IMR-90 (cell line): ENCODE results near the gene INTS11. TPM values are rescaled to one million over a fixed set of nuclear protein-coding genes. Genes with fewer than 3 reads are reported as not detected.

Source experiments
- ATAC-seq: fragments of 200-7000 bp; cut with Tn5 transposase; 2 replicates; pipeline ENCODE4 v1.9.1; 2020; ENCODE audit warnings: low read depth, mild to moderate bottlenecking, moderate library complexity
- BruUV-seq: library from RNA; stranded (reverse); fragments of 400-500 nt; replicated peaks from 2 replicates; lab custom pipeline; 2021; lab: Mats Ljungman, UMichigan
- CTCF ChIA-PET: fragments of 300-600 bp; formaldehyde crosslinking; extraction: SDS; loops from one replicate; lab custom pipeline; 2021; ENCODE audit warnings: antibody characterized with exemption; lab: Yijun Ruan, JAX
- POLR2A ChIA-PET: fragments of 300-600 bp; sonication (Branson Sonifier 250); formaldehyde crosslinking; loops from one replicate; lab custom pipeline; 2022; ENCODE audit warnings: antibody characterized with exemption; ENCODE audit not compliant: unreplicated experiment; lab: Charles Lee
- DNase-seq: peaks from one replicate; pipeline ENCODE4 v3.0.0; 2013
- H2AFZ ChIP-seq: replicated peaks from 2 replicates; pipeline ENCODE3; 2013; ENCODE audit warnings: low read length, mild to moderate bottlenecking; ENCODE audit not compliant: poor library complexity
- H2AK5ac ChIP-seq: 2 replicates; pipeline ENCODE4 v1.6.1; 2013; ENCODE audit warnings: low read depth, low read length, inconsistent platforms
- H2AK9ac ChIP-seq: replicated peaks from 2 replicates; pipeline ENCODE3; 2013; ENCODE audit warnings: mild to moderate bottlenecking, low read depth, low read length, moderate library complexity; ENCODE audit not compliant: poor library complexity
- H2BK120ac ChIP-seq: 2 replicates; pipeline ENCODE4 v1.6.1; 2013; ENCODE audit warnings: low read depth, low read length, inconsistent platforms
- H2BK15ac ChIP-seq: 3 replicates; pipeline ENCODE4 v1.6.1; 2013; ENCODE audit warnings: low read depth, low read length, inconsistent platforms
- H2BK20ac ChIP-seq: 2 replicates; pipeline ENCODE4 v1.6.1; 2013; ENCODE audit warnings: low read depth, mild to moderate bottlenecking, inconsistent platforms, low read length, moderate library complexity
- H2BK5ac ChIP-seq: 2 replicates; pipeline ENCODE4 v1.6.1; 2013; ENCODE audit warnings: mild to moderate bottlenecking, low read depth, low read length, inconsistent platforms; ENCODE audit not compliant: poor library complexity, severe bottlenecking
- H3K14ac ChIP-seq: replicated peaks from 2 replicates; pipeline ENCODE4 v1.6.1; 2013; ENCODE audit warnings: low read depth, low read length, inconsistent platforms
- H3K18ac ChIP-seq: 2 replicates; pipeline ENCODE4 v1.6.1; 2013; ENCODE audit warnings: low read depth, low read length, control low read depth
- H3K23ac ChIP-seq: 2 replicates; pipeline ENCODE4 v1.6.1; 2013; ENCODE audit warnings: low read depth, low read length, inconsistent platforms
- H3K27ac ChIP-seq: 2 replicates; pipeline ENCODE4 v1.5.1; 2013; ENCODE audit warnings: mild to moderate bottlenecking, control low read depth, low read length; ENCODE audit not compliant: insufficient read depth
- H3K27me3 ChIP-seq: 2 replicates; pipeline ENCODE4 v1.6.1; 2013; ENCODE audit warnings: low read length; ENCODE audit not compliant: control insufficient read depth, insufficient read depth
- H3K36me3 ChIP-seq: 2 replicates; pipeline ENCODE4 v1.6.1; 2013; ENCODE audit warnings: low read length, mixed read lengths; ENCODE audit not compliant: control insufficient read depth, insufficient read depth
- H3K4ac ChIP-seq: 2 replicates; pipeline ENCODE4 v1.6.1; 2013; ENCODE audit warnings: low read depth, low read length, inconsistent platforms
- H3K4me1 ChIP-seq: 2 replicates; pipeline ENCODE4 v1.6.1; 2013; ENCODE audit warnings: low read length, mixed read lengths; ENCODE audit not compliant: control insufficient read depth, insufficient read depth
- H3K4me2 ChIP-seq: 2 replicates; pipeline ENCODE4 v1.6.1; 2013; ENCODE audit warnings: low read depth, mild to moderate bottlenecking, control low read depth, low read length, moderate library complexity
- H3K4me3 ChIP-seq: 2 replicates; pipeline ENCODE4 v1.5.1; 2013; ENCODE audit warnings: low read depth, mild to moderate bottlenecking, control low read depth, low read length, moderate library complexity; ENCODE audit not compliant: insufficient read depth
- H3K56ac ChIP-seq: 2 replicates; pipeline ENCODE4 v1.6.1; 2013; ENCODE audit warnings: low read length, inconsistent platforms; ENCODE audit not compliant: insufficient read depth; ENCODE audit errors: extremely low read depth
- H3K79me1 ChIP-seq, 2 experiments: 2 replicates each; pipeline ENCODE4 v1.6.1; 2013; ENCODE audit warnings: low read length in 2 of 2, inconsistent platforms in 1 of 2, low read depth in 1 of 2
- H3K9ac ChIP-seq: 2 replicates; pipeline ENCODE4 v1.6.1; 2013; ENCODE audit warnings: low read depth, low read length, control low read depth
- H3K9me1 ChIP-seq: 2 replicates; pipeline ENCODE4 v1.6.1; 2013; ENCODE audit warnings: low read length, inconsistent platforms; ENCODE audit not compliant: insufficient read depth
- H3K9me3 ChIP-seq: 2 replicates; pipeline ENCODE4 v1.6.1; 2013; ENCODE audit warnings: low read length; ENCODE audit not compliant: control insufficient read depth, insufficient read depth
- H4K20me1 ChIP-seq: 2 replicates; pipeline ENCODE4 v1.6.1; 2013; ENCODE audit warnings: low read length, inconsistent platforms; ENCODE audit not compliant: insufficient read depth
- H4K5ac ChIP-seq: 2 replicates; pipeline ENCODE4 v1.6.1; 2013; ENCODE audit warnings: mild to moderate bottlenecking, low read depth, low read length, control low read depth
- H4K8ac ChIP-seq, 2 experiments: 2 replicates each; pipeline ENCODE4 v1.6.1; 2013; ENCODE audit warnings: low read depth in 2 of 2, low read length in 2 of 2, control low read depth in 1 of 2, inconsistent platforms in 1 of 2
- H4K91ac ChIP-seq: 2 replicates; pipeline ENCODE4 v1.6.1; 2013; ENCODE audit warnings: low read depth, low read length, inconsistent platforms; ENCODE audit not compliant: insufficient read depth
- BHLHE40 ChIP-seq: fragments of 150-350 bp; IDR thresholded peaks from 2 replicates; pipeline ENCODE4 v1.6.1; 2016; ENCODE audit warnings: mild to moderate bottlenecking, low read depth, low read length
- CEBPB ChIP-seq: IDR thresholded peaks from 2 replicates; pipeline ENCODE4 v1.6.1; 2012; ENCODE audit warnings: low read depth, low read length, improper control_type of control experiment
- CHD1 ChIP-seq: IDR thresholded peaks from 2 replicates; pipeline ENCODE4 v1.6.1; 2012; ENCODE audit warnings: low read depth, low read length, improper control_type of control experiment
- FOS ChIP-seq: fragments of 150-350 bp; IDR thresholded peaks from 2 replicates; pipeline ENCODE4 v1.6.1; 2016; ENCODE audit warnings: low read depth, low read length
- MAFK ChIP-seq: IDR thresholded peaks from 2 replicates; pipeline ENCODE4 v1.6.1; 2012; ENCODE audit warnings: low read depth, low read length, improper control_type of control experiment
- MAZ ChIP-seq: IDR thresholded peaks from 2 replicates; pipeline ENCODE4 v1.6.1; 2012; ENCODE audit warnings: low read depth, mild to moderate bottlenecking, low read length, improper control_type of control experiment, moderate library complexity, borderline replicate concordance
- NFE2L2 ChIP-seq: fragments of 150-350 bp; IDR thresholded peaks from 2 replicates; pipeline ENCODE4 v1.6.1; 2016; ENCODE audit warnings: low read depth, mild to moderate bottlenecking, low read length
- POLR2A ChIP-seq: IDR thresholded peaks from 2 replicates; pipeline ENCODE4 v1.6.1; 2012; ENCODE audit warnings: mild to moderate bottlenecking, low read depth, low read length
- RFX5 ChIP-seq: IDR thresholded peaks from 2 replicates; pipeline ENCODE4 v1.8.0; 2012; ENCODE audit warnings: low read depth, mild to moderate bottlenecking, low read length, moderate library complexity
- WGBS, 2 experiments: methylation state at CpG; one replicate each; pipeline versions ENCODE4 v1.1.5 to v1.1.7; 2013; ENCODE audit warnings: missing lambda C conversion rate in 2 of 2; ENCODE audit not compliant: insufficient read length in 1 of 2; ENCODE audit errors: extremely low coverage in 2 of 2; 5-methylcytosine and 5-hydroxymethylcytosine counted together
- dilution Hi-C: fragments of 300-500 bp; cut with HindIII; formaldehyde crosslinking; loops from one replicate; pipeline ENCODE4 v1.14.3; 2018; ENCODE audit warnings: low sequenced_read_pairs; ENCODE audit not compliant: unreplicated experiment
- in situ Hi-C: fragments of 300-500 bp; cut with MboI; formaldehyde crosslinking; loops from 3 replicates; pipeline ENCODE4 v1.14.3; 2019; ENCODE audit warnings: low sequenced_read_pairs, inconsistent platforms, mixed read lengths
- intact Hi-C: fragments of 100-400 bp; cut with micrococcal nuclease; formaldehyde crosslinking; loops from 2 replicates; pipeline ENCODE4 v1.10.0; 2022
- polyA plus RNA-seq, 3 experiments: library from polyadenylated mRNA; depleted of rRNA; stranded (reverse); fragments of >200 nt; gene quantifications; 2 replicates each; pipeline ENCODE4 v1.2.3, GENCODE V29; 2012; ENCODE audit warnings: low replicate concordance in 1 of 3
- total RNA-seq: library from RNA; depleted of rRNA; stranded (reverse); fragments of >200 nt; gene quantifications from 2 replicates; pipeline ENCODE4 v1.2.3, GENCODE V29; 2012
- TF ChIP-seq, protein P1 (sequence below): fragments of 150-350 bp; IDR thresholded peaks from 2 replicates; pipeline ENCODE4 v1.6.1; 2016; ENCODE audit warnings: low read depth, mild to moderate bottlenecking, low read length, moderate library complexity, borderline replicate concordance
- TF ChIP-seq, protein P2 (sequence below): fragments of 150-350 bp; IDR thresholded peaks from 2 replicates; pipeline ENCODE4 v1.6.1; 2017; ENCODE audit warnings: mild to moderate bottlenecking, antibody characterized with exemption, low read length, low read depth

Gene INTS11
- total and polyA plus RNA-seq, 2 of the 4 experiments (the other 2 are of a cell fraction), result 56.1 to 123 TPM

DNA sequence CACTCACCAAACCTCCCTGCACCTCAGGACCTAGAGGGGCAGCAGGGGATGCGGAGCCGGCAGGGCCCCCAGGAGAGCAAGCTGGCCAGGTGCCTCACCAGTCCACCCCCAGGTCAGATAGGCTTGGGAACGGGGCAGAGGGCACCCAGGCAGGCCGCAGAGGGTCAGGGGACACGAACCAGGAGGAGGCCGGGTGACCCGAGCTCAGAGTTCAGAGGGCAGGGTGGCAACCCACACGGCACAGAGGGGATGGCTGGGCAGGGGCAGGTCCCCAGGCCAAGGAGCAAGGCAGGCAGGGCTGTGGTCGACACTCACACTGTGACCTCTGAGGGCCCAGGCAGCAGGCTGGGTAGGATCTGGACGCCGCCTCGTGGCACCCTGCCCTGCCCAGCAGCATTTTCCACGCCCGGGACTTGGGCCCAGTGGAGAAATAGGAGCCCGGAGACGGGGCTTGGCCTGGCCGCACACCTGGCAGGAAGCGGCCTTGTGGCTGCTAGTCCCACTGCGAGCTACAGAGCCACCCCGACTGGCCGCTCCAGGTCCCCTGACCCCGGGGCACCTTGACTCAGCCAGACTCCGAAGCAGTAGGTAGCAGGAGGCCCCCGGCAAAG is 19.5 kb upstream of the INTS11 start:
- H3K9ac ChIP-seq, result no peak overlapping the region

More for the DNA sequence above, 19.5 kb upstream of the INTS11 start:
- Histone ChIP-seq H2BK120ac (no peak overlapping the region), H3K14ac (no peak overlapping the region), H3K27me3 (no peaks in the 10 kb centered on the region), H4K8ac (no peak overlapping the region), H3K4ac (no peak overlapping the region), H3K4me1 (peaks cover 30% of the 10 kb centered on the region), H2BK5ac (no peak overlapping the region), H2BK15ac (no peak overlapping the region), H3K18ac (no peak overlapping the region), H4K5ac (no peak overlapping the region), H3K9me1 (peaks cover 13% of the 10 kb centered on the region), H3K79me1 (peaks cover 12 to 70% of the 10 kb centered on the region in 2 experiments), H2BK20ac (no peak overlapping the region), H3K4me3 (no peak overlapping the region), H2AFZ (no peak overlapping the region), H3K56ac (no peak overlapping the region), H3K36me3 (peaks cover 26% of the 10 kb centered on the region), H4K91ac (no peak overlapping the region), H2AK5ac (no peak overlapping the region; the same call in none of the 2 replicates), H2AK9ac (no peak overlapping the region), H3K4me2 (no peak overlapping the region), H3K9me3 (no peaks in the 10 kb centered on the region), H3K27ac (no peak overlapping the region), H3K23ac (no peak overlapping the region), H4K20me1 (peaks cover 67% of the 10 kb centered on the region)
- in situ Hi-C loops (no loop called here), dilution Hi-C loops (no loop called here), intact Hi-C loops (no loop called here)
- BruUV-seq, result no TSS peak
- ATAC-seq (no peak), DNase-seq (no peak)
- 87% methylated on average over 10 of the region's 24 CpGs; no CpG with 5 or more reads in 1 of the 2 experiments for WGBS, 2 experiments
- ChIA-PET POLR2A (no interaction called here), CTCF (interaction anchor here (0.5 kb wide), 1 partner anchor 75 kb away, joined by 3 read pairs; no protein-coding TSS in a partner anchor)
- no peak for TF ChIP-seq BHLHE40
- TF ChIP-seq, protein P1, sequence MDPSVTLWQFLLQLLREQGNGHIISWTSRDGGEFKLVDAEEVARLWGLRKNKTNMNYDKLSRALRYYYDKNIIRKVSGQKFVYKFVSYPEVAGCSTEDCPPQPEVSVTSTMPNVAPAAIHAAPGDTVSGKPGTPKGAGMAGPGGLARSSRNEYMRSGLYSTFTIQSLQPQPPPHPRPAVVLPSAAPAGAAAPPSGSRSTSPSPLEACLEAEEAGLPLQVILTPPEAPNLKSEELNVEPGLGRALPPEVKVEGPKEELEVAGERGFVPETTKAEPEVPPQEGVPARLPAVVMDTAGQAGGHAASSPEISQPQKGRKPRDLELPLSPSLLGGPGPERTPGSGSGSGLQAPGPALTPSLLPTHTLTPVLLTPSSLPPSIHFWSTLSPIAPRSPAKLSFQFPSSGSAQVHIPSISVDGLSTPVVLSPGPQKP, result no peak
- no peak for TF ChIP-seq MAFK
- no peak for TF ChIP-seq MAZ
- TF ChIP-seq, protein P2, sequence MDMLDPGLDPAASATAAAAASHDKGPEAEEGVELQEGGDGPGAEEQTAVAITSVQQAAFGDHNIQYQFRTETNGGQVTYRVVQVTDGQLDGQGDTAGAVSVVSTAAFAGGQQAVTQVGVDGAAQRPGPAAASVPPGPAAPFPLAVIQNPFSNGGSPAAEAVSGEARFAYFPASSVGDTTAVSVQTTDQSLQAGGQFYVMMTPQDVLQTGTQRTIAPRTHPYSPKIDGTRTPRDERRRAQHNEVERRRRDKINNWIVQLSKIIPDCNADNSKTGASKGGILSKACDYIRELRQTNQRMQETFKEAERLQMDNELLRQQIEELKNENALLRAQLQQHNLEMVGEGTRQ, result no peak
- TF ChIP-seq RFX5, result no peak
- no peak for TF ChIP-seq CHD1
- no peak for TF ChIP-seq NFE2L2
- no peak for TF ChIP-seq FOS
- TF ChIP-seq CEBPB, result no peak
- TF ChIP-seq POLR2A, result no peak
